H1 (cell line): Measurements from ENCODE around the gene KCP. TPM values are rescaled to one million over a fixed set of nuclear protein-coding genes. Genes with fewer than 3 reads are reported as not detected.

Experiments used
- CTCF ChIA-PET: fragments of 300-600 bp; sonication (Branson Sonifier 250); formaldehyde crosslinking; loops from one replicate; lab custom pipeline; 2021; ENCODE audit not compliant: partially characterized antibody; lab: Charles Lee
- POLR2A ChIA-PET: fragments of 300-600 bp; sonication (Branson Sonifier 250); formaldehyde crosslinking; loops from one replicate; lab custom pipeline; 2021; ENCODE audit warnings: inconsistent platforms; ENCODE audit not compliant: partially characterized antibody; lab: Charles Lee
- DNase-seq, 2 experiments: peaks; one replicate each; pipeline versions ENCODE4 v3.0.0 to v3.0.0-alpha.2; 2010 to 2022; ENCODE audit warnings: low spot score in 2 of 2, low read depth in 1 of 2, mixed read lengths in 1 of 2
- FAIRE-seq: peaks from 2 replicates; lab custom pipeline; 2011; peaks lifted over from hg19 to GRCh38; lab: Jason Lieb, UNC
- H2AFZ ChIP-seq: 2 replicates; pipeline ENCODE4 v1.8.1; 2012; ENCODE audit warnings: low read length, inconsistent platforms
- H2AK5ac ChIP-seq: 2 replicates; pipeline ENCODE4 v1.6.1; 2013; ENCODE audit warnings: low read depth, low read length
- H2BK120ac ChIP-seq: replicated peaks from 2 replicates; pipeline ENCODE3; 2013; ENCODE audit warnings: low read depth, low read length, inconsistent platforms
- H2BK12ac ChIP-seq: 2 replicates; pipeline ENCODE4 v1.6.1; 2013; ENCODE audit warnings: low read depth, low read length
- H2BK15ac ChIP-seq: 2 replicates; pipeline ENCODE4 v1.6.1; 2013; ENCODE audit warnings: low read length
- H2BK20ac ChIP-seq: 2 replicates; pipeline ENCODE4 v1.6.1; 2013; ENCODE audit warnings: low read length
- H2BK5ac ChIP-seq: 2 replicates; pipeline ENCODE4 v1.6.1; 2013; ENCODE audit warnings: low read depth, low read length
- H3K14ac ChIP-seq: 2 replicates; pipeline ENCODE4 v1.6.1; 2013; ENCODE audit warnings: inconsistent platforms; ENCODE audit not compliant: insufficient read length
- H3K18ac ChIP-seq: 2 replicates; pipeline ENCODE4 v1.6.1; 2013; ENCODE audit warnings: low read length; ENCODE audit errors: extremely low read depth
- H3K23ac ChIP-seq: 2 replicates; pipeline ENCODE4 v1.6.1; 2013; ENCODE audit warnings: inconsistent platforms; ENCODE audit not compliant: insufficient read length
- H3K23me2 ChIP-seq: 2 replicates; pipeline ENCODE4 v1.6.1; 2013; ENCODE audit warnings: low read depth, low read length
- H3K27ac ChIP-seq: 2 replicates; pipeline ENCODE4 v1.6.1; 2011; ENCODE audit warnings: low read depth, low read length, inconsistent platforms
- H3K27me3 ChIP-seq, 4 experiments: replicated peaks in 1 of 4; 1 replicate in 1 of 4; 2 replicates in 3 of 4; pipeline versions ENCODE4 v1.6.1 to v1.8.1; 2011 to 2013; ENCODE audit warnings: low read length in 3 of 4, mild to moderate bottlenecking in 3 of 4, inconsistent platforms in 2 of 4, mixed read lengths in 2 of 4, moderate library complexity in 1 of 4; ENCODE audit not compliant: control insufficient read depth in 3 of 4, insufficient read depth in 3 of 4; ENCODE audit errors: extremely low read depth in 1 of 4
- H3K36me3 ChIP-seq, 4 experiments: 2 replicates each; pipeline versions ENCODE4 v1.6.1 to v1.8.1; 2011 to 2013; ENCODE audit warnings: mild to moderate bottlenecking in 4 of 4, low read length in 3 of 4, moderate library complexity in 2 of 4, control low read depth in 1 of 4, inconsistent platforms in 1 of 4; ENCODE audit not compliant: insufficient read depth in 4 of 4, control insufficient read depth in 2 of 4
- H3K4ac ChIP-seq: replicated peaks from 2 replicates; pipeline ENCODE3; 2013; ENCODE audit warnings: low read length, low read depth, mixed read lengths, inconsistent platforms; ENCODE audit not compliant: insufficient read length
- H3K4me1 ChIP-seq, 4 experiments: replicated peaks in 1 of 4; 1 replicate in 1 of 4; 2 replicates in 3 of 4; pipeline versions ENCODE4 v1.6.1 to v1.8.1; 2011 to 2013; ENCODE audit warnings: low read length in 3 of 4, inconsistent platforms in 2 of 4, mixed read lengths in 1 of 4; ENCODE audit not compliant: insufficient read depth in 4 of 4, control insufficient read depth in 3 of 4
- H3K4me2 ChIP-seq, 2 experiments: 2 replicates each; pipeline versions ENCODE4 v1.6.1 to v1.8.1; 2011 to 2013; ENCODE audit warnings: low read depth in 2 of 2, low read length in 2 of 2, control low read depth in 1 of 2, inconsistent platforms in 1 of 2, mild to moderate bottlenecking in 1 of 2; ENCODE audit not compliant: insufficient read depth in 1 of 2
- H3K4me3 ChIP-seq, 4 experiments: fragments of 200-600, 300-600 bp in 1 of 4; sonication (generic), shearing (Covaris generic), sonication (Bioruptor Twin) in 1 of 4; 2 replicates each; pipeline versions ENCODE4 v1.5.1 to v1.8.1; 2011 to 2016; ENCODE audit warnings: low read length in 4 of 4, low read depth in 3 of 4, control low read depth in 2 of 4, inconsistent platforms in 2 of 4, mild to moderate bottlenecking in 2 of 4, mixed read lengths in 1 of 4, moderate library complexity in 1 of 4; ENCODE audit not compliant: insufficient read depth in 2 of 4; ENCODE audit errors: extremely low read depth in 1 of 4
- H3K56ac ChIP-seq: replicated peaks from 2 replicates; pipeline ENCODE3; 2013; ENCODE audit warnings: low read depth, mild to moderate bottlenecking, mixed read lengths, low read length, inconsistent platforms; ENCODE audit not compliant: insufficient read length
- H3K79me1 ChIP-seq: 2 replicates; pipeline ENCODE4 v1.6.1; 2013; ENCODE audit warnings: low read depth, low read length, control low read depth
- H3K79me2 ChIP-seq, 2 experiments: 2 replicates each; pipeline versions ENCODE4 v1.6.1 to v1.8.1; 2012 to 2013; ENCODE audit warnings: low read length in 2 of 2, mild to moderate bottlenecking in 2 of 2, inconsistent platforms in 1 of 2; ENCODE audit not compliant: insufficient read depth in 2 of 2, control insufficient read depth in 1 of 2
- H3K9ac ChIP-seq, 4 experiments: replicated peaks in 1 of 4; 1 replicate in 1 of 4; 2 replicates in 3 of 4; pipeline versions ENCODE4 v1.6.1 to v1.8.1; 2011 to 2013; ENCODE audit warnings: low read depth in 3 of 4, low read length in 3 of 4, control low read depth in 2 of 4, mild to moderate bottlenecking in 2 of 4, moderate library complexity in 2 of 4, inconsistent platforms in 1 of 4; ENCODE audit errors: extremely low read depth in 1 of 4
- H3K9me3 ChIP-seq, 2 experiments: 2 replicates each; pipeline versions ENCODE4 v1.6.1 to v1.8.1; 2012 to 2013; ENCODE audit warnings: mild to moderate bottlenecking in 2 of 2, moderate library complexity in 2 of 2, control low read depth in 1 of 2, inconsistent platforms in 1 of 2, low read depth in 1 of 2, low read length in 1 of 2, mixed read lengths in 1 of 2; ENCODE audit not compliant: insufficient read depth in 2 of 2
- H4K20me1 ChIP-seq, 2 experiments: replicated peaks in 1 of 2; 2 replicates each; pipeline versions ENCODE3 to v1.8.1; 2011 to 2013; ENCODE audit warnings: inconsistent platforms in 2 of 2, low read length in 2 of 2, mild to moderate bottlenecking in 1 of 2; ENCODE audit not compliant: insufficient read depth in 2 of 2, control insufficient read depth in 1 of 2
- H4K5ac ChIP-seq: 2 replicates; pipeline ENCODE4 v1.6.1; 2013; ENCODE audit warnings: low read length, low read depth, mixed read lengths, inconsistent platforms; ENCODE audit not compliant: insufficient read length
- H4K8ac ChIP-seq: 2 replicates; pipeline ENCODE4 v1.8.0; 2013; ENCODE audit warnings: mild to moderate bottlenecking, moderate library complexity, low read length, inconsistent platforms; ENCODE audit not compliant: insufficient read depth; ENCODE audit errors: extremely low read depth
- H4K91ac ChIP-seq: replicated peaks from 2 replicates; pipeline ENCODE3; 2013; ENCODE audit warnings: low read length, mixed read lengths, inconsistent platforms; ENCODE audit not compliant: insufficient read length
- CBX8 ChIP-seq: fragments of 300-800, 300-1000 bp; sonication (generic); IDR thresholded peaks from 2 replicates; pipeline ENCODE4 v1.7.1; 2016; ENCODE audit warnings: low read depth, low read length, borderline replicate concordance
- CHD2 ChIP-seq: IDR thresholded peaks from 2 replicates; pipeline ENCODE4 v1.6.1; 2012; ENCODE audit warnings: low read length, improper control_type of control experiment
- EGR1 ChIP-seq: IDR thresholded peaks from 2 replicates; pipeline ENCODE4 v1.6.1; 2011; ENCODE audit warnings: low read depth, low read length, borderline replicate concordance
- EP300 ChIP-seq, 2 experiments: IDR thresholded peaks; 1 replicate in 1 of 2; 2 replicates in 1 of 2; pipeline ENCODE4 v1.6.1; 2011 to 2012; ENCODE audit warnings: low read depth in 2 of 2, low read length in 2 of 2, mild to moderate bottlenecking in 2 of 2, borderline replicate concordance in 1 of 2, inconsistent platforms in 1 of 2, moderate library complexity in 1 of 2
- JUND ChIP-seq: IDR thresholded peaks from 2 replicates; pipeline ENCODE4 v1.6.1; 2011; ENCODE audit warnings: mild to moderate bottlenecking, improper control_type of control experiment, low read length
- KDM1A ChIP-seq: fragments of 200-600, 300-600 bp; sonication (generic); IDR thresholded peaks from 2 replicates; pipeline ENCODE4 v1.7.1; 2016; ENCODE audit warnings: mild to moderate bottlenecking, low read length, borderline replicate concordance
- MAFK ChIP-seq: IDR thresholded peaks from 2 replicates; pipeline ENCODE4 v1.6.1; 2012; ENCODE audit warnings: low read depth, mild to moderate bottlenecking, improper control_type of control experiment, low read length
- NRF1 ChIP-seq: IDR thresholded peaks from 2 replicates; pipeline ENCODE4 v1.6.1; 2011; ENCODE audit warnings: mild to moderate bottlenecking, low read depth, low read length, improper control_type of control experiment
- POLR2AphosphoS5 ChIP-seq: IDR thresholded peaks from 2 replicates; pipeline ENCODE4 v1.6.1; 2011; ENCODE audit warnings: low read depth, low read length
- SAP30 ChIP-seq: fragments of 300-600 bp; sonication (generic); IDR thresholded peaks from 2 replicates; pipeline ENCODE4 v1.7.1; 2012; ENCODE audit warnings: low read length, moderate library complexity, mild to moderate bottlenecking, inconsistent platforms; ENCODE audit not compliant: insufficient read depth, insufficient replicate concordance
- SP4 ChIP-seq: IDR thresholded peaks from 2 replicates; pipeline ENCODE4 v1.6.1; 2012; ENCODE audit warnings: low read length, inconsistent platforms
- TBP ChIP-seq: IDR thresholded peaks from 2 replicates; pipeline ENCODE4 v1.6.1; 2011; ENCODE audit warnings: low read depth, low read length, improper control_type of control experiment
- WGBS, 2 experiments: shearing (Covaris generic) in 1 of 2; methylation state at CpG; one replicate each; pipeline versions ENCODE4 v1.1.6 to v1.1.7; 2013 to 2015; ENCODE audit warnings: low lambda C conversion rate in 2 of 2, mixed read lengths in 2 of 2, inconsistent platforms in 1 of 2, low coverage in 1 of 2, missing lambda C conversion rate in 1 of 2; ENCODE audit not compliant: insufficient replicate concordance in 2 of 2, insufficient coverage in 1 of 2, insufficient read length in 1 of 2; ENCODE audit errors: extremely low coverage in 1 of 2, missing lambda C conversion rate in 1 of 2; 5-methylcytosine and 5-hydroxymethylcytosine counted together
- polyA plus RNA-seq, 7 experiments: library from polyadenylated mRNA; depleted of rRNA in 3 of 7; stranded (reverse) in 5 of 7; unstranded in 2 of 7; fragments of >200 nt in 5 of 7; fragments of 200-250 nt in 2 of 7; gene quantifications; 1 replicate in 5 of 7; 2 replicates in 1 of 7; 4 replicates in 1 of 7; pipeline versions ENCODE4 v1.2.1 to v1.2.3, GENCODE V29; 2011 to 2013; ENCODE audit warnings: missing spikeins in 2 of 7, mixed read lengths in 2 of 7
- total RNA-seq: library from RNA; stranded (reverse); fragmentation: NEBNext Ultra II Directional; extraction: Animal tissue kit (Norgen Biotek cat#: 25700); gene quantifications from 2 replicates; pipeline ENCODE4 v1.2.1, GENCODE V29; 2021

Gene KCP
- total and polyA plus RNA-seq, 2 of the 8 experiments (the other 6 are each of a cell fraction or from before 2014, with no cell fraction given) = 1.3 to 2.0 TPM

DNA sequence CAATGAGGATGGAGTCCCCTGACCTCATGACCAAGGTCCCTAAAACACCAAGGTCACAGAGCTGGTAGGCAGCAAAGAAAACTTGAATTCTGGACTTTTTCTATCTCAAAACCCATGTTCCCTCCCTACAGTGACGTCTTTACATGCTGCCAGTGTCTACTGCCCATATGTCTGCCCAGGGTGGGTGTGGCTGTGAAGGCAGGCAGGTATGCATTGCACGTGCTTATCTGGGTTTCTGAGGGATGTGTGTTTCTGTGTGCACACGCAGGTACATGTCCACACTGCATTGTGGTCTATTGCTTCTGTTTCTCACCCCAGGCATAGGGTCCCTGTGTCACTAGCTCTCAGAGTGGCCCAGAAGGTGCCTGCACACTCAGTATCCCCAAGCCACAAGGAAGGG lies 34.4 kb downstream of the KCP start:
- Histone ChIP-seq H3K27me3 (peaks cover 0 to 7% (median 5%) of the 10 kb centered on the region in 4 experiments; a peak in 4 of 7 replicates), H4K8ac (no peak overlapping the region)
- WGBS, 2 experiments = 79% methylated on average over 3 of the region's 3 CpGs; no CpG with 5 or more reads in 1 of the 2 experiments

More for the DNA sequence above, 34.4 kb downstream of the KCP start:
- H4K5ac ChIP-seq = no peak overlapping the region
- H3K9ac ChIP-seq = no peak overlapping the region
- H2BK5ac ChIP-seq = 0 out of 2 replicates have a peak overlapping the region, but pooled peaks have one; percentile 8
- H2BK12ac ChIP-seq = no peak overlapping the region
- no peak overlapping the region for H3K27ac ChIP-seq
- no peak overlapping the region for H3K4me3 ChIP-seq
- no peak for DNase-seq
- H3K9me3 ChIP-seq = no peaks in the 10 kb centered on the region
- no peak overlapping the region for H3K56ac ChIP-seq
- H3K79me2 ChIP-seq = no peaks in the 10 kb centered on the region
- no peak overlapping the region for H2AFZ ChIP-seq
- no peak overlapping the region for H4K91ac ChIP-seq
- no peak overlapping the region for H2AK5ac ChIP-seq
- no peak overlapping the region for H2BK120ac ChIP-seq
- no peaks in the 10 kb centered on the region for H4K20me1 ChIP-seq
- POLR2A ChIA-PET = interaction anchor here (1.0 to 1.2 kb wide), 2 partner anchors 26 to 83 kb away, joined by 3 to 4 read pairs; no protein-coding TSS in a partner anchor
- H3K18ac ChIP-seq = no peak overlapping the region
- H3K4me2 ChIP-seq = no peak overlapping the region
- no peaks in the 10 kb centered on the region; the same call in 1 of the 2 replicates for H3K79me1 ChIP-seq
- 0 out of 2 replicates have a peak overlapping the region, but pooled peaks have one; percentile 72 for H2BK15ac ChIP-seq
- peaks cover 2% of the 10 kb centered on the region; the same call in 1 of the 2 replicates for H3K23me2 ChIP-seq
- H3K23ac ChIP-seq = no peak overlapping the region
- no peak overlapping the region for H2BK20ac ChIP-seq
- H3K36me3 ChIP-seq = no peaks in the 10 kb centered on the region
- FAIRE-seq = no peak
- peaks cover 0 to 7% (median 5%) of the 10 kb centered on the region in 4 experiments; a peak in 3 of 7 replicates for H3K4me1 ChIP-seq
- no peak overlapping the region for H3K14ac ChIP-seq
- TF ChIP-seq CBX8 (no peak), TBP (no peak), EGR1 (no peak), CHD2 (no peak), JUND (no peak), POLR2AphosphoS5 (no peak), MAFK (no peak), KDM1A (no peak), SAP30 (no peak), EP300 (IDR thresholded peaks at IDR 0.05; ENCODE audit: borderline replicate concordance in 1 of 2, low read depth in 2 of 2, low read length in 2 of 2) (no peak), SP4 (no peak), NRF1 (no peak)
- TF ChIP-seq, all 59 proteins: peak for 0
- CTCF ChIA-PET = interaction anchor here (2.5 to 7.2 kb wide), 2 partner anchors 10 to 14 kb away, joined by 12 to 68 read pairs; partner anchors contain the start of gene ATP6V1F
- no peak overlapping the region for H3K4ac ChIP-seq
